Testis (tissue), 2 donors: ENCODE measurements around the gene PTPN7.
"Not testable (repeated sequence)": the region's sequence is repeated elsewhere in the genome, so short reads cannot be mapped to it uniquely, and the experiment has no call there.

ENCODE experiments used
- POLR2A ChIP-seq: fragments of 450-650 bp; IDR thresholded peaks from one replicate; pipeline ENCODE4 v1.6.1; 2017; ENCODE audit warnings: antibody characterized with exemption, mild to moderate bottlenecking, moderate library complexity
- TF ChIP-seq, protein P1 (sequence below), 3 experiments: fragments of 450-650 bp in 2 of 3; fragments of 200-600 bp in 1 of 3; sonication (generic) in 1 of 3; IDR thresholded peaks; one replicate each; pipeline ENCODE4 v1.5.1; 2016 to 2019; ENCODE audit warnings: antibody characterized with exemption in 3 of 3, mild to moderate bottlenecking in 2 of 3, moderate library complexity in 1 of 3

DNA sequence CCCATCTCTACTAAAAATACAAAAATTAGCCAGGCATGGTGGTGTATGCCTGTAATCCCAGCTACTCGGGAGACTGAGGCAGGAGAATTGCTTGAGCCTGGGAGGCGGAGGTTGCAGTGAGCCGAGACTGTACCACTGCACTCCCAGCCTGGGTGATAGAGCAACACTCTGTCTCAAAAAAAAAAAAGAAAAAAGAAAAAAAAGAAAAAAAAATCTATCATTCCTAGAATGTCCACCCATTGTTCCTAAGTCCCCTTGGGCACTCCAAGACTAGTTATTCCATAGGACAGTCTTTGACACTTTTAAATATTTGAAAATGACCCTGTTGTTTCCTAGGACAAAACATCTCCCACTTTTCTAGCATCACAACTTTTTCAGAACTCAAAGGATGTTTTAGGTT, 18.9 kb downstream of the PTPN7 start:
- TF ChIP-seq POLR2A: not testable (repeated sequence)
- TF ChIP-seq, protein P1, sequence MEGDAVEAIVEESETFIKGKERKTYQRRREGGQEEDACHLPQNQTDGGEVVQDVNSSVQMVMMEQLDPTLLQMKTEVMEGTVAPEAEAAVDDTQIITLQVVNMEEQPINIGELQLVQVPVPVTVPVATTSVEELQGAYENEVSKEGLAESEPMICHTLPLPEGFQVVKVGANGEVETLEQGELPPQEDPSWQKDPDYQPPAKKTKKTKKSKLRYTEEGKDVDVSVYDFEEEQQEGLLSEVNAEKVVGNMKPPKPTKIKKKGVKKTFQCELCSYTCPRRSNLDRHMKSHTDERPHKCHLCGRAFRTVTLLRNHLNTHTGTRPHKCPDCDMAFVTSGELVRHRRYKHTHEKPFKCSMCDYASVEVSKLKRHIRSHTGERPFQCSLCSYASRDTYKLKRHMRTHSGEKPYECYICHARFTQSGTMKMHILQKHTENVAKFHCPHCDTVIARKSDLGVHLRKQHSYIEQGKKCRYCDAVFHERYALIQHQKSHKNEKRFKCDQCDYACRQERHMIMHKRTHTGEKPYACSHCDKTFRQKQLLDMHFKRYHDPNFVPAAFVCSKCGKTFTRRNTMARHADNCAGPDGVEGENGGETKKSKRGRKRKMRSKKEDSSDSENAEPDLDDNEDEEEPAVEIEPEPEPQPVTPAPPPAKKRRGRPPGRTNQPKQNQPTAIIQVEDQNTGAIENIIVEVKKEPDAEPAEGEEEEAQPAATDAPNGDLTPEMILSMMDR (IDR thresholded peaks at IDR 0.05): not testable (repeated sequence)
